Parathyroid adenoma (tissue), 2 donors: ENCODE results near the gene EWSR1.

Experiments used
- H2AFZ ChIP-seq: fragments of 300-600 bp; sonication (generic); one replicate; pipeline ENCODE4 v1.7.0; 2017; ENCODE audit warnings: antibody characterized with exemption, mild to moderate bottlenecking
- H3K27ac ChIP-seq: fragments of 300-600 bp; sonication (generic); one replicate; pipeline ENCODE4 v1.7.0; 2017
- H3K27me3 ChIP-seq: fragments of 300-600 bp; sonication (generic); one replicate; pipeline ENCODE4 v1.7.0; 2017; ENCODE audit warnings: low read length; ENCODE audit not compliant: control insufficient read depth, insufficient read depth
- H3K36me3 ChIP-seq: fragments of 300-600 bp; sonication (generic); one replicate; pipeline ENCODE4 v1.7.0; 2017; ENCODE audit warnings: low read length; ENCODE audit not compliant: control insufficient read depth, insufficient read depth
- H3K4me1 ChIP-seq: fragments of 300-600 bp; sonication (generic); one replicate; pipeline ENCODE4 v1.7.0; 2017; ENCODE audit warnings: control low read depth
- H3K4me2 ChIP-seq: fragments of 300-600 bp; sonication (generic); one replicate; pipeline ENCODE4 v1.7.0; 2017; ENCODE audit warnings: low read length
- H3K4me3 ChIP-seq: fragments of 300-600 bp; sonication (generic); one replicate; pipeline ENCODE4 v1.7.0; 2017; ENCODE audit warnings: low read depth, low read length
- H3K79me2 ChIP-seq: fragments of 300-600 bp; sonication (generic); one replicate; pipeline ENCODE4 v1.7.0; 2017; ENCODE audit warnings: control low read depth
- H3K9ac ChIP-seq: fragments of 300-600 bp; sonication (generic); one replicate; pipeline ENCODE4 v1.7.0; 2017; ENCODE audit warnings: mild to moderate bottlenecking
- H3K9me3 ChIP-seq: fragments of 300-600 bp; sonication (generic); one replicate; pipeline ENCODE4 v1.7.0; 2017; ENCODE audit warnings: low read length; ENCODE audit not compliant: control insufficient read depth
- TF ChIP-seq, protein P1 (sequence below): fragments of 300-600 bp; sonication (generic); IDR thresholded peaks from one replicate; pipeline ENCODE4 v1.7.0; 2017; ENCODE audit warnings: antibody characterized with exemption, mild to moderate bottlenecking
- donor health status: primary hyperparathyroidism.

Gene EWSR1

DNA sequence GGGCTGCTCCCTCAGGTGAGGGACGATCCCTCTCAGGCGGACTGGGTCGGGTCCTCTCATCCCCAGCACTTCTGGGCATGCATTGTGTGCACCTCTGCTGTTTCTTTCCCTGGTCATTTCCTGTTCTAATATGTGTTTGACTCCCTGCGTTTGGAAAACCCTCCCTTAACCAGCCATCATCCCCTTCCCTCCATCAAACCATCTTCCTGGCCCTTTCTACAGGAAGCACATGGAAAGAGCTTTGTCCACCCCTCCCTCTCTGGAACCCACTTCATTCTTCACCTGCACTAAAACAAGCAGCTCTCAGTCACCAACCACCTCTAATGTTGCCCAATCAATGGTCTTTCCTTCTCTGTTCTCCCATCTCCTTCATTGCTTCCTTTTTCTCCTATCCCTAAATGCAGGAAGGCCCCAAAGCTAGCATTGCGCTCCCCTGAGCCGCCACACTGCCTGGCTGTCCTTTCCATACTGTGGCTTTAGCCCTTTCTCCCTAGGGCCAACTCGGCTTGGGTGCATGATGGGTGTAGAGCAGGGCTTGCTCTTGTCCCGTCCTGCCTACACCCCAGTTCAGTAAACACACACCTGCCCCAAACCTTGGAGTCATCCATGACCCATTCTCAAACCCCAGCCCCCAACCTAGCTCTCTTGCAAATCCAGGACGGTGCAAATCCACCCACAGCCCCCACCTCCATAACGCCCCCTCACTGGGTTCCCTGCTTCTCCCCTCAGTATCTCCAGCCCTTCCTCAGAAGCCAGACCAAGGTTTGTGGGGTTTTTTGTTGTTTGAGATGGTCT, 32.9 kb downstream of the EWSR1 start:
- Histone ChIP-seq H3K4me1 (no peaks in the 10 kb centered on the region), H3K4me3 (no peak overlapping the region), H3K36me3 (peaks cover 4% of the 10 kb centered on the region), H3K9me3 (no peaks in the 10 kb centered on the region), H3K27ac (no peak overlapping the region), H3K79me2 (no peaks in the 10 kb centered on the region), H2AFZ (no peak overlapping the region), H3K4me2 (no peak overlapping the region), H3K9ac (no peak overlapping the region), H3K27me3 (no peaks in the 10 kb centered on the region)
- TF ChIP-seq, protein P1, sequence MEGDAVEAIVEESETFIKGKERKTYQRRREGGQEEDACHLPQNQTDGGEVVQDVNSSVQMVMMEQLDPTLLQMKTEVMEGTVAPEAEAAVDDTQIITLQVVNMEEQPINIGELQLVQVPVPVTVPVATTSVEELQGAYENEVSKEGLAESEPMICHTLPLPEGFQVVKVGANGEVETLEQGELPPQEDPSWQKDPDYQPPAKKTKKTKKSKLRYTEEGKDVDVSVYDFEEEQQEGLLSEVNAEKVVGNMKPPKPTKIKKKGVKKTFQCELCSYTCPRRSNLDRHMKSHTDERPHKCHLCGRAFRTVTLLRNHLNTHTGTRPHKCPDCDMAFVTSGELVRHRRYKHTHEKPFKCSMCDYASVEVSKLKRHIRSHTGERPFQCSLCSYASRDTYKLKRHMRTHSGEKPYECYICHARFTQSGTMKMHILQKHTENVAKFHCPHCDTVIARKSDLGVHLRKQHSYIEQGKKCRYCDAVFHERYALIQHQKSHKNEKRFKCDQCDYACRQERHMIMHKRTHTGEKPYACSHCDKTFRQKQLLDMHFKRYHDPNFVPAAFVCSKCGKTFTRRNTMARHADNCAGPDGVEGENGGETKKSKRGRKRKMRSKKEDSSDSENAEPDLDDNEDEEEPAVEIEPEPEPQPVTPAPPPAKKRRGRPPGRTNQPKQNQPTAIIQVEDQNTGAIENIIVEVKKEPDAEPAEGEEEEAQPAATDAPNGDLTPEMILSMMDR, result no peak

DNA sequence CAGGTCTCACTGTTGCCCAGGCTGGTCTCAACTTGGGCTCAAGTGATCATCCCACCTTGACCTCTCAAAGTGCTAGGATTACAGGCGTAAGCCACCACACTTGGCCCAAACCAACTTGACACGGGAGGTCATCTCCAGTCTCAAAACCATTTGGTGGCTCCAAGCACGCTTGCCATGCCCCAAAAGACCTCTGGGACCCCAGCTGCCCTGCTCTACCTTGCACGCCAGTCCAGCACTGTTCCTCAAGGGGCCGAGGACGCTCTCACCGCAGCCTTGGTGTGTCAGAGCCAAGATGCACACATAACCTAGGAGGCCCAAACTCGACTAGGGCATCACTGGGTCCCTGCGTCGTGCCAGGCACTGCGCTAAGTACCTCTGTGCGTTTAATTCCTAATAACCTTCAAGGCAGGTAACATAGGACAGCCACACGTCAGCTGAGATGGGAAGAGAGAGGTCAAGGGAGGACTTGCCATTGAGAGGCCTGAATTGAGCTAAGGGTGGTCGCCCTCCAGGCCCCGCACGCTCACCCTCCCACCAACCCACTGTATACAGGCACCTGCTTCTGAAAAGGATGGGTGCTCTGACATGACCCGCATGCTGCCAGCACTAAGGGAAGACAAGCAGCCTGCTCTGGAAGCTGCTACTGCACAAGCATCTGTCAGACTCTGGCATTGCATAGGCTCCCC, 33.8 kb downstream of the EWSR1 start:
- TF ChIP-seq, protein P1, result no peak
- Histone ChIP-seq H2AFZ (no peak overlapping the region), H3K4me2 (no peak overlapping the region), H3K27ac (no peak overlapping the region), H3K27me3 (no peaks in the 10 kb centered on the region), H3K9ac (no peak overlapping the region), H3K79me2 (no peaks in the 10 kb centered on the region), H3K4me3 (no peak overlapping the region), H3K9me3 (no peaks in the 10 kb centered on the region), H3K4me1 (no peaks in the 10 kb centered on the region), H3K36me3 (peaks cover 4% of the 10 kb centered on the region)

DNA sequence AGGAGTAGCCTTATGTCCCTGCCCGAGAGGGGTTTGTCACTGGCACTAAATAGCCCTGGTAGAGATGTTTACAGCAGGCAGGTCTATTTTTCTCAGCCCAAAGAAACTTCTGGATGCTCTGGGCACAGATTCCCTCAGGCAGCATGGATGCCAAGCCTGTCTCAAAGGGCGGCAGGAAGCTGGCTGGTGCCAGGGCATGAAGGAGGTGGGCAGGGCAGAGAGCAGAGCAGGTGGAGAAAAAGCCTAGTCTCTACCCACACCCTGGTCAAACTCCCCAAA, 34.3 kb downstream of the EWSR1 start:
- H3K4me3 ChIP-seq, result no peak overlapping the region
- H3K9ac ChIP-seq, result no peak overlapping the region
- H3K4me1 ChIP-seq, result no peaks in the 10 kb centered on the region
- H3K9me3 ChIP-seq, result no peaks in the 10 kb centered on the region
- peak overlapping the region; percentile 24 for H3K27ac ChIP-seq
- H3K4me2 ChIP-seq, result no peak overlapping the region
- H3K27me3 ChIP-seq, result no peaks in the 10 kb centered on the region
- no peak overlapping the region for H2AFZ ChIP-seq
- H3K36me3 ChIP-seq, result peaks cover 4% of the 10 kb centered on the region
- no peaks in the 10 kb centered on the region for H3K79me2 ChIP-seq
- TF ChIP-seq, protein P1, result no peak

GRCh38 chr22:29302681-29303465, 34.8 kb downstream of the EWSR1 start:
- Histone ChIP-seq H3K9ac (no peak overlapping the region), H3K27me3 (no peaks in the 10 kb centered on the region), H3K27ac (peak overlapping the region; percentile 32), H3K4me2 (peak overlapping the region; percentile 37), H3K4me3 (no peak overlapping the region), H3K4me1 (no peaks in the 10 kb centered on the region), H3K79me2 (no peaks in the 10 kb centered on the region), H3K9me3 (no peaks in the 10 kb centered on the region), H2AFZ (no peak overlapping the region), H3K36me3 (peaks cover 4% of the 10 kb centered on the region)
- TF ChIP-seq, protein P1, result no peak
